Stimulated activated CD4-positive, alpha-beta T cell treated with anti-CD3 and anti-CD28 coated beads, TNF-alpha, amount 100 ng/mL, for 1 hour (primary cell): Measurements from ENCODE around the gene ARHGEF3.

Experiments
- DNase-seq, 3 donors: peaks; one replicate each; pipeline ENCODE4 v3.0.0-alpha.2; 2020; ENCODE audit warnings: low read depth in 3 of 3, low spot score in 1 of 3

ARHGEF3 gene

DNA sequence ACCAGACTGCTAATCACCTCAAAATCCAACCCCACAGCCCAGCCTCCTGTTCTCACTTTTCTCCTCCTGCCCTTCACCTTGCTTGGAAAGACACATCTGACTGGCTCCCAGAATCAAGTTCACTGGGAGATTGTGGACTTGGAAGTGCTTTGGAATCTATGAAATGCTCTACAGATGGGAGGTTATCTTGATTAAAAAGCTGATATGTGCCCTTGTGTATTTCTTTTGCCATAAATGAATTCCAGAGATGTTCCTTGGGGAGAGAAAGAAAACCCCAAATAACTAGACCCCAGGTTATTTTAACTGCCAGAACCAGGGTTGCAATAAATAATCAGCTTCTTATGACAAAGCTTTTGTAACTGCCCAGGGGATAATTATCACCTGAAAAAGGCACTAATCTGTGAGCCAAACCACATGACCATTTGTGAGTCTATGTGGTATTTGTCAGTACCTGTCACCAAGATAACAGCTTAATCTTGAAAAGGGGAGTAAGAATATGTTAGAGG lies 21.7 kb upstream of the ARHGEF3 start:
- no peak for DNase-seq

DNA sequence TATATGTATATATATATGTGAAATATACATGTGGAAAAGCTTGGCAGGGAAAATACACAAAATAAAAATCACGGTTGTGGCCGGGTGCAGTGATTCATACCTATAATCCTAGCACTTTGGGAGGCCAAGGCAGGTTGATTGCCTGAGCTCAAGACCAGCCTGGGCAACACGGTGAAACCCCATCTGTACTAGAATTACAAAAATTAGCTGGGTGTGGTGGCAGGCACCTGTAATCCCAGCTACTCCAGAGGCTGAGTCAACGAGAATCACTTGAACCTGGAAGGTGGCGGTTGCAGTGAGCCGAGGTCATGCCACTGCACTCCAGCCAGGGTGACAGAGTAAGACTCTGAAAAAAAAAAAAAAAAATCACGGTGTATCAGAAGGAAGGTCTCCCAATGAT lies 20.8 kb upstream of the ARHGEF3 start:
- DNase-seq, result no peak

DNA sequence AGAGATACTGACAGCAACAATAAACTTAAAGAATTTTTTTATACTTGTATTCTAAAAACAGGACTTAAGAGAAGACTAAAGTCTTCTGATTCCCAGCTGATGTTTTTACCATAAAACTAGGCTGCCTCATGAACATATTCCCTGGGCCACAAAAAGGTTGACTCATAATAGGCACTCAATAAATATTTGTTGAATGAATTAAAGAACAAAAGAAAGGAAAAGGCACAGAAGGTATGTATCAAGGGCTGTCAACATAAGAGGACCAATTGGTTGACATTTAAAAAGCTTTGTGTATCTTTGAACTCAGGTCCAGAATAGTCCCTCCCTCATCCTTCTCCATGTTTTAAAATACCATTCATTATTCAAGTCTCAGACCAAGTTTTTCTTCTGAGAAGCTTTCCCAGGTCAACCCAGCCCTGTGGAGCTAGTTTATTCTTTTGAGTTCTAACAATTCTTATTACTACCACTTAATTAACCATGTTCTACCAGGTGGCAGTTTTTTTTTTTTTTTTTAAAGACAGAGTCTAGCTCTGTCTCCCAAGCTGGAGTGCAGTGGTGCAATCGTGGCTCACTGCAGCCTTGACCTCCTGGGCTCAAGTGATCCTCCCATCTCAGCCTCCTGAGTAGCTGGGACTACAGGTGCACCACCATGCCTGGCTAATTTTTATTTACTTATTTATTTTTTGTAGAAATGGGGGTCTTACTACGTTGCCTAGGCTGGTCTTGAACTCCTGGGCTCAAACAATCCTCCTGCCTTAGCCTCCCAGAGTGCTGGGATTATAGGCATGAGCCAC lies 17.5 kb upstream of the ARHGEF3 start:
- DNase-seq, result no peak

DNA sequence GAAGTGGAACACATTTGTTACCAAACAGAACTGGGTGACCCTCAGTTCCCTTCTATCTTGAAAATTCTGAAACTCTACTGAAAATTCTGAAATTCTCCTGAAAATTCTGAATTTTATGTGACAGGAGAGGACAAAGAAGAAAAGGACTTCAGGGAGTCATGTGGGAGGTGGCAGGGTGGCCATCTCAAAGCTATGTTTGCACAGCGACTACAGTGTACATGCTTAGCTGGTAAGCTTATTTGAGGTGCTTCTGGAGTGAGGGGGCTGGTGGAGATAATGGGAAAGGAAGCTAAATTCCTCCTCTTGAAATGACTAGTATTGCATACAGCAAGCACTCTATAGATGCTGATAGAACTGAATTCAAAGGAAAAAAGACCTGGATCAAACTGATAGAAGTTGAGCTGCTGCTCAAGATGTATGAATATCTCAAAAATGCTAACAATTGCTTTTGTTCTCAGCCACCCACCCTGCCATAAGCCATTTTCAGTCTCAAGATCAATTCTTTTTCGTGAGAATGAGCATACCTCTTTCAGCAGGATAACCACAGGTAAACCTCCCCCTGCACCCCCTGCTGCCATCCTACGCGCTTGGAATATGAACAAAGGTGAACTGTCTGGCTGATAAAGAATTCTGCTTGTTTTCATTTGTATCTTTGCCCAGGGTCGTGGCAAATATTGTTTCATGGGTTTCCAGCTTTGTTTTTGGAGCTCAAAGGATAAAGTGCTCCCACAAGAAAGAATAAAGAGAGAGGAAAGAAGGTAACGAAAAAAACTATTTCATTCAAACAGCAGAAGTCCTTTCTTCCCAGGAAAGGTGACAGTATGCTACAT lies 16.6 kb upstream of the ARHGEF3 start:
- no peak for DNase-seq

DNA sequence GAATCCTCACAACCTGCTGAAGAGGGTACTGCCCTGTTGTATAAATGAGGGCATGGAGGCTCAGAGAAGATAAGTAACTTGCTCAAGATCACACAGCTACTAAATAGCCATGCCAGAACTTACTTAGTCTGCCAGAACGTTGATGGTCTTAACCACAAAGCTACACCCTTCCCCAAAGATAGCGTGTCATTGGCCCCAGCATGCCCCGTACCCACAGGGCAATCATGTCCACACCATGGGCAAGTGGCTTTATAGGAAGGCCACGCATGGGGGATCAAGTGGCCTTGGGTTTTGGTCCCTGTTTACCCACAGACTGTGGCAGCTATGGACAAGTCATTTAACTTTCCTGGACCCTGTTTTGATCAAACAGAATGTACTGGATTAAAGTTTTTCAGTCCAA lies 15.9 kb upstream of the ARHGEF3 start:
- no peak for DNase-seq

DNA sequence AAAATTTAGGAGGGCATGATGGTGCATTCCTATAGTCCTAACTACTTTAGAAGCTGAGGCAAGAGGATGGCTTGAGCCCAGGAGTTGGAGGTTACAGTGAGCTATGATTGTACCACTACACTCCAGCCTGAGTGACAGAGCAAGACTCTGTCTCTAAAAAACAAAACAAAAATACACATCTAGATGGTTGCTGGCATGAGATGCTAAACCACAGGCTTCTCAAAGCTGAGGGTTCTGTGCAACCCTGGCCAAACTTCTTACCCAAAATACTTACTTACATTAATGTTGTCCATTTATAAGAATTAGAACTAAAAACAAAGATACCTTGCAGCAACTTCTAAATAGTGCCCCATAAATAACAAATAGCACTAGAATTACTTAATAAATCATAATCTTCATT lies 14.3 kb upstream of the ARHGEF3 start:
- no peak for DNase-seq

DNA sequence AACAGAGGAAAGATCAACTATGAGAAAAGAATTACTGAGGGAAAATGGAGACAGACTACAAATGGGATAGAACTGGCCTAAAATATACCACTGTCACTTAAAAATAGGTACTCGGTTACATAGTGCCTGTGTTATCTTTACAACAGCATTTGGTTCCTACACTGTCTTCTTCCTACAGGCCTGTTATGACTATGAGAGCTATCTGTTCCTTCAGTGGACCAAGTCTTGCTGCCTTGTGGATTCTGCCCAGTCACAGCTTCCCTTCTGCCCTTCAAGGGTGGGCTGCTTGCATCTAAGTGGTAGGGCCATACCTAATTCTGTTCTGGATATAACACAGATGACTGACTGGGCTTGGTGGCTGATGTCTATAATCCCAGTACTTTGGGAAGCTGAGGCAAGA lies 13.8 kb upstream of the ARHGEF3 start:
- no peak for DNase-seq

DNA sequence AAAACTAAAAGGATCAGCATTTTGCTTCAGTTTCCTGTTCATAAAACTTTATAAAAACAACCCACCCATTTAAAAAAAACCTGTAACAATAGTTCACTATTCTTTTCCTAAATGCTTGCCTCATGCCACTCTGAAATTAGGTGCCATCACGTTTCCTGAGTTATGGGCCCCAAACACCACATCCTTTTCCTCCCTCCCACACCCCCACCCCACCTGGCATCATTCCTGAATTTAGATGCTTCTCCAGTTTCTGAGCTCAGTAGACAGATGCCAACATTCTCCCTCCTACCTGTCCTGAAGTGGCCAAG lies 11.9 kb upstream of the ARHGEF3 start:
- no peak for DNase-seq

DNA sequence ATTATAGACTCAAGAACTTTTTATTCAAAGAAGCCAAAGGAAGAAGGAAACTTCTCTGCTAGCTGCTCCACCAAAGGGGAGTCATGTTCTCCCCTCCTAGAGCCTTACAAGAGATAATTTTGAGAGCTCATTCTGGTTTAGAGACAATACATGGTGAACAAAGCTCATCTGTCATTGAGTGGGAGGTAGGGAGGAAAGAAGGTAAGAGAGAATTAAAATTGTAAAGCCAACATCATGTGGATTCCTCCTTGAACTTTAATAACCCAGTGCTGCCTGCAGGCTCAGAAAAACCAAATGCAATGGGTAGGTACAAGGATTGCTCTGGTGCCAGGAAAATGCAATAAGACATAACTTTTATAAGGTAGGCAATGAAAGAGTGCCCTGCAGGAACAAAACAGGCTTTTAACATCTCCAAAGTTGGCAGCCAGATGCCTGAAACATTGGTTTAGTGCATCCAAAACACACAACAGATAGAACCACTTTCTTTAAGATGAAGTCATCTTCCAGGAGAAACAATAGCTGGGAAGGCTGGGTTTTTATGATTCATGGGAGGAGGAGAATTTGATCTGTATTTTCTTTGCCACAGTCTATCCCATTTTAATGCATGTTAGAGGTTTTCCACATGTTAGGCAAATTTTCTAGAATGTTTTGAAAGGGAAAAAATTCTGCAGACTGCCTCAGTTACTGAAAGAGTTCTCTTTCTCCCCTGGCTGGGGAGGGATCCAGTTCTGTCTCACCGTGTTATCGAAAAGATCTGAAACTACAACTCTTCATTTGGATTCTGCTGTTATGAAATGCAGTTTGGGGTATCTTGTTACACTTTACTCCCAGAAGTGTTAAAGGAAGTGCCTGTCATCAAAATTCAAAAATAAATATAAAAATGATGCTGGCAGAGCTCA lies 11.3 kb upstream of the ARHGEF3 start:
- no peak for DNase-seq

DNA sequence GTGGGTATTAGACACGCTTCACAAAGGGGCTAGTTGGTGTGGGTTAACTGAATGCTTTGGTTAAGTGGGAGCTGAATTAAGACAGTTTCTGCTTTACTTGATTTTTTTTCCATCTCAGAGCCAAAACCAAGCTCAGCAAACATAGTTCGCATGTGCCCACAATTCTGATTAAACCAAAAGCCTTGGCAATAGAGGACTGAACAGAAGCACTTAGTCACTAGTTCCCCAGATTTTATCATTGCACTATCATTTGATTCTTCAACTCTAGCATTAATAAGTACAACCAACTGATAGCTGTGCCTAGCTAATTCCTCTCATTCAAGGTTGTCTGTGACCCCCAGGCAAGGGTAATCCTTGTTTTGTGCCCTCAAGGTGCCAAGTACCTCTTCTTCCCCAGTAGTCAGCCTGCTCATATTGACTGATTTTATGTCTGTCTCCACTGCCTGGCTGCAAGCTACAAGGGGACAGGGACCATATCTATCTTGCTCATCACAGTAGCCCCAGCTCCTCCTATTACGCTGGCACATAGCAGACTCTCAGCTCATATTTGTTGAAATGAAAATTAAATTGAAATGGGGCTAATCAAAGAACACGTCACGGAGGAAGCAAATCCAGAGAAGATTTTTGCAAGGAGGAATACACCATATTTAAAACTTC lies 9.9 kb upstream of the ARHGEF3 start:
- DNase-seq, result no peak

DNA sequence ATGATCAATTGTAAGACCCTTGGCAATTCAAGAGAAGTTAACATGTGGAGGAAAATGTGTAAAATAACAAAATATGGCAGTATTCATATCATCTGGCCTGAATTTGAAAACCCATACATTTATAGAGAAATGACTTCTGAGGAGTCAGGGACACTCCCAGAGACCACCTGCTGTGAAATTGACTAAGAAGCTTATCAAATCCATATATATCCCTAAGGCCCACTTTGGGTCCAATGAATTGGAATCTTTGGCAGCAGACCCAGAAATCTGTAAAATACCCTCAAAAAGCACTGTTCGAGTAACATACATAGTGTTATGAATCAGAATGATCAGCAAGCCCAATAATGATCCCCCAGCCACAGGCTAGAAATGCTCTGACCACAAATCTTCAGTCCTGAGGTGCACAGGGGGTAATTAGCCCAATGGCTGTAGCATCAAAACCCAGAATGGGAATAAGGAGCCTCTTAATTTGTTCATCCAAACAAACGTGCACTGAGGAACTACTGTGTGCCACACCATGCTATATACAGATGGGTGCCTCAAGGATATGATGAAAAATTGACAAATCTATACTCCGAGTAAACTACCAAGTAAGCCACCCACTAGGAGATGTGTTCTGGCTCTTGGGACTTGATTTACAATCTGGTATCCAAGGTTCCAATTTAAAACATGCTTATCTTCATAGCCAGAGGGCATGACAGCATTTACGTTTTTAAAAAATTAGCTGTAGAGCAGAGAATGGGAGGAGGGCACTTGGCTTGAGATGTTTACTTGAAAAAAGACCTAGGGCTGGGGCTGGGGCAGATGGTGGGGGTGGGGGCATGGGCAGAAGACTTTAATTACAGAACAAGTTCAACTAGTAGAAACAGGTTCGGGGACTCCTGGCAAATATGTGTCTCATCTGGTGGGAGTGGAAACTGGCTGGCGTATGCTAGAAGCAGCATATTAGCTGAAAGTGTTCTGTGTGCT lies 9.1 kb upstream of the ARHGEF3 start:
- DNase-seq, result no peak

DNA sequence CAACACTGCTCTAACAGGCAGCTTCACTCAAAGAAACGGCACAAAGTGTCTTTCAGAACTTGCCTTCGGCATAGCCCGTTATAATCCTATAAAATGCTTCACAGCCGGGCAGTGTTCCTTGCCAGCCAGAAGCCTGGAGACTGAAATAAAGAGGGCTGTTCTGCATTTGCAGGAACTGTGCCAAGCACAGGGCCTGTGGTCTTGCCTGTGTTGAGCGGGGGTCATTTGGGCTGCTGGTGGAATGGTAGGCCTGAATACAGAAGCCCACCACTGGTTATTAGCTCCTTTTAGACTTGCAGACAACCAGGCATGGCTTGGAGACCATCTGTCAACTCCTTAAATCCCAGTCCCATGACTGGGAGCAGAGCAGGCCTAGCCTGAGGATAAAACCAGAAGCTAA lies 4.7 kb upstream of the ARHGEF3 start:
- no peak for DNase-seq

DNA sequence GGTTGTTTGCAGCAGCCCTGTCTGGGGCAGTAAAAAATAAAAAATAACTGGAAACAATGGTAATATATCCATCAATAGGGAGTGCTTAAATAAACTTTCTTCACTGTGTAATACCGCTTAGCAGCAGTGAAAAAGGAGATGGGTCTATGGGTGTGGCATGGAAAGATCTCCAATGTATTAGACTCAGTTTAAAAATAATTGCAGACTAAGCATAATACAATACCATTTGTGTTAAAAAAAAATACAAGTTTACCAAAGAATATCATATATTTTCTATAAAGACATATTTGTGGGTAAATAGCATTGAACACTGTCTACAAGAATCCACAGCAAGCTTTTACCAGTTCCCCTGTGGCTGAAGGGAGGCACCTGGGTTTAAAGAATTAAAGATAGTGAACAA lies 1.0 kb upstream of the ARHGEF3 start:
- DNase-seq, result no peak

DNA sequence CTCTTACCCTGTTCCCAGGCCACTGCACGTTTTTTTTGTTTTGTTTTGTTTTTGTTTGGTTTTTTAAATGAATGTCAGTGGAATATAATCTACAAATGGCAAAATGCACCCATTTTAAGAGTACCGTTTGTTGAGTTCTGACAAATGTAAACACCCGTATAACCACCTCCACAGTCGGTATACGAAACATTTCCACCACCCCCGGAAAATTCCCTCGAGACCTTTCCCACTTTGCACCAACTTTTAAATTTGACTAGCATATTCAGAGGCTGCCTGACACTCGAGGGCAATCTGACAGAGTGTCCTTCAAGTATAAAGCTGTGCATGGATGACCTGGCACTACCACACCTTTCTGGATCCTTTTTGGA lies 613 bp upstream of the ARHGEF3 start:
- DNase-seq, result no peak

DNA sequence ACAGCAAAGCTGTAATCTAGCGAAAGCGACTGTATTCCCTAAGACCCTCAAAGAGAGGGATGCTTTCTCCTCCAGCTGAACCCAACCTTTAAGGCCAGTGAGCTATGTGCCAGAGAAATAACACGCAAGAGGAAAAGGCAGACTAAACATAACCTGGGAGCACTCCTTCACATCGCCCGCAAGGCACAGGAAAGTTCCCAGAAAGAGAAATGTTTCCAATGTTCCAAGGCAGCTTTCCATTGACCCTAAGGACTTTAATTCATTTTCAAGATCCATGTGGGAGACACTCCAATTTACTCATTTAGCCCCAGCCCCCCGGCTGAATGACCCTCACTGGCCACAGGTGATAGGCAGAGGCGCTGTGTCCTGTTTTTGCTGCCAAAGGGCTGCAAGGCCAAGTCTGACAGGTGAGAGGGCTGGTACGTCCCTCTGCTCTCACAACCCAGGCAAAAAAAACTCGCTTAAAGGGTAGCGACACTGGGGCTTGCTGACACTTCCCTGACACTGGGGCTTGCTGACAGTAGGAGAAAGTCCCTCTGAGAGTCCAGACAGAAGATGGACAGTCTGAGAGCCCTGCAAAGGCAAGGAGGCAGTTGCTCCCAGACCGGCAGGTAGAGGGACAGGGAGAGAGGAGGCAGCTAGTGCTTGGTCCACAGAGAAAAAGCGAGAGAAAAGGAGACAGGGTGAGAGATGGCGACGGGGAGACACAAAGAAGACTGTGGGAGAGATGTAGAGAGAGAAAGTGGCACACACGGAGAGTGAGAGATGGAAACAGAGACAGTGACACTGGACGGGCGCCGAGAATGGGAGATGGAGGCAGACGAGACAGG lies 702 bp downstream of the ARHGEF3 start:
- DNase-seq, result no peak

DNA sequence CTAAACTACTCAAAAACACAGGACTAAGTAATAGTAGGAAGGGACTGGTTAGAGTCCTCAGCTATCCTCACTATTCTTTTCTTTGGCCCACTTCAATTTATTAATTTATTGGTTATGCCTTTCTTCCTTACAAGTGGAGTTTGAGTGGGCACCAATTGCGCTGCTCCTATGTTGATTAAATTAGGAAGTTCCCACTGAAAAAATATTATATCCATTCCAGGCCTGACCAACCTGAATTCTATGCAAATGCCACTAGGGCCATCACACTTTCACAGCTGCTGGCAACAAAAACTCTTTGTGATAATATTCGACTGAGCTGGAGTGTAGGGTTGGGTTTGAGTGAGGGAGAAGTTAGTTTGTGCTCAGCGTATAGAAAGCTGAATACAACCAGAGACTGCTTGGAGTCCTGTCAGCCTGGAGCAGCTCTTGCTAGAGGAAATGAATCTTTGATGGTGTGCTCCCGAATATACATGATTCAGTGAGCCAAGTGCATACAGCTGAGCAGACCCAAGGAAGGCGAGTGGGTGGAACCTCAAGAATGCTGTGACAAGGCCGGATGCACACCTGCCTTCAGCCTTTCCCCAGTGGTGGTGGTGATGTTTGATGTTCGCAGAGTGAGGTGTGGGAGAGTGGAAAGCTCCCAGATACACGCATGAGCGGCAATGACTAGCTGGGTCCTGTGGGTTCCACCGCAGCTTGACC lies 1.5 kb downstream of the ARHGEF3 start:
- DNase-seq, result peak; percentile 37 to 58 (median 55)

DNA sequence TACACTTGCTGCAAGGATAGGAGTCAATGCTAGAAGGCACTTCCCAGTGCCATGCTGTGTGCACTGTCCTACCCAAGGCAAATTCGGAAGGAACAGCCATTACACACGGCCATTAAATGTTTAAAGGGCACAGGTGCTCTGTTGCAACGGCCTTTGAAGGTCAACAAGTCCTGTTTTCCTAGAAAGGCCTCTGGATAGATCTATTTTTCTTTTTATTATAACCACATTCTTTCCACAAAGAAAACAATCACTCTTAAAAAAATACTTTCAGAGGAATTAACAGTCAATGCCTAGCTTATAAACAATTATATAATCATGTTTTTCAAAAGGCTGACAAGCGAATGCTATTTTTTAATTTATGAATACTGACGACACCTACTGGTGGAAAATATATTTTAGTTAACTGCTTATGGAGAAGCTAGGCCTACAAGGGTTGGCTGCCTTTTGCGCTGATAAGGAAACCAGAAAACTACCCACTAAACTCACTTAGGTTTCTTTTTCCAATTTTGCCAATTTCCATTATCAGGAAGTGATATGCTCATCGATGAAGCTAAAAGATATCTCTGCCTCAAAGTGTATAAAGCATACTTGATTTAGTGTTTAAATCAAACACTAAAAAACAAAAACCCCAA lies 2.4 kb downstream of the ARHGEF3 start:
- DNase-seq, result no peak

DNA sequence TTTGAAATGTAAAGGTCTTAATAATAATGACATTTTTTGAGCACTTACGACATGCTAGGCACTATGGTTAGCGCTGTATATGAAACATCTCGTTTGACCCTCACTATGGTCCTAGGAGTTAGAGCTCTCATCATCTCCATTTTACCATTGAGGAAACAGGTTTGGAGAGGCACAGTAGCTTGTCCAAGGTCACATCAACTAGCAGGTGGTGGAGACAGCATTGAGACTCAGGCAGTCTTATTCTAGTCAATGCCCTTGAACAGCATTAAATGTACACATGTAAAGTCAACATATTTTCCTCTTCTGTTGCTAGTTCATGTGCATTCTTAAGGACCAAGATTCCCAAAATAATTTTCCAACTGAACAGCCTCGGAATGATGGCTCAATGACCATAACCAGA lies 4.8 kb downstream of the ARHGEF3 start:
- no peak for DNase-seq
